Dermis microvascular lymphatic vessel endothelial cell (primary cell): ENCODE data around the gene ATP6V1F. TPM values are rescaled to one million over a fixed set of nuclear protein-coding genes. Genes with fewer than 3 reads are reported as not detected.

ENCODE experiments used
- DNase-seq, 2 donors: peaks; one replicate each; pipeline versions ENCODE4 v3.0.0 to v3.0.0-alpha.2; 2010; ENCODE audit warnings: low read depth in 2 of 2
- total RNA-seq: library from RNA; depleted of rRNA; stranded (reverse); fragments of >200 nt; gene quantifications from 2 replicates; pipeline ENCODE4 v1.2.1, GENCODE V29; 2014

The ATP6V1F gene
- total RNA-seq, 1 donor from 2014 or later, result 76.4 TPM

DNA sequence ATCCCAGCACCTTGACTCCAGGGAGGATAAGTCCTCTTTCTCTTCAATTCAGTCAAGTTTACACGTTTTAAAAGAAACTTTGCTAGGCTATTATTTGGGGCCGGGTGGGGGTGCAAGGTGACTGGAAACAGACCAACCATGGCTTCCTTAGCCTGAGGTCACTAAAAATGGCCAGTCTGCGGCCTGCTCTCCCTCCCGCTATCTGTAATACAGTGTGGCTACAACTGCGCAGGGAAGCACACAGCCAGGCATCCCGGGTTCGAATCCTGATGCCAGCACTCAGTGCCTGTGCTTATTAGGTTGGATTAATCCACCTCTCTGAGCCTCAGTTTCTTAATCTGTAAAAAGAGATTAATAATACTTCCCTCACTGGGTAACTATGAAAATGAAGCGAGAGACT, 19.5 kb downstream of the ATP6V1F start:
- DNase-seq, result no peak

DNA sequence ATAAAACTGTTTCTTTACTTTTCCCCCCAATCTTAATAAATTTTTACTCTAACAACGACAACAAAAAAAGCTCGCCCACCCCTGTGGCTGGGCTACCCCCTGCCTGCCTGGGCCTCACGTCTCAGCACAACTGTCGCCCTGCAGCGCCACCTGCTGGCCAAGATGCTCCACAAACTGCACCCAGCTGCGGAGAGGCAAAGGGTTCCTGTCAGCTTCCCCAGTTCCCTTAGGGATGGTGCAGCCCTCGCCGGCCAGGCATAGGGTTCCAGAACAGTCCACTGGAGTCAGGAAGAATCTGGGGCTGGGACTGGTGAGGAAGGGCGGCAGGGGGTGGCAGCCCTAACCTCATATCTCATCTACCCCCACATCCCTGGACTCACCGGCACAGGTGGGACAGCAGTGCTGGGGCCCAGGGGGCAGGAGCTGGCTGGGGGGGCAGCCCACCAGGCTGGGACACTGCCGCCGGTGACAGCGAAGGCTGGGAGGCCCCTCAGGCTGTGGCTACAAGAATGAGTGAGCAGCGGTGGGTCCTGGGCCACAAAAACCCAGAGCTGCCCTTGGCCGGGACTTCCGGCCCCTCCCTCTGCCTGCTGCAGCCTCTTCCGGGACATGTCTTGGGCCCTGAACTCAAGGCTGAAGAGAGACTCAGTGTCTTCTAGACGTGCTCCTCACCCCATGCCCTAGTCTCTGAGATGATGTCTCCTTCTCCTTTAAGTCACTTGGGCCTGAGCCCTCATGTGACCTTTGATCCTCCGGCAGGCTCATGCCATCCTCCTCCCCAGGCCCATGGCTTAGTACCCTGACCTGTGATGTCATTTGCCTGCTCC, 21.2 kb downstream of the ATP6V1F start:
- DNase-seq, result peak in 1 of 2 donors; percentile 70

DNA sequence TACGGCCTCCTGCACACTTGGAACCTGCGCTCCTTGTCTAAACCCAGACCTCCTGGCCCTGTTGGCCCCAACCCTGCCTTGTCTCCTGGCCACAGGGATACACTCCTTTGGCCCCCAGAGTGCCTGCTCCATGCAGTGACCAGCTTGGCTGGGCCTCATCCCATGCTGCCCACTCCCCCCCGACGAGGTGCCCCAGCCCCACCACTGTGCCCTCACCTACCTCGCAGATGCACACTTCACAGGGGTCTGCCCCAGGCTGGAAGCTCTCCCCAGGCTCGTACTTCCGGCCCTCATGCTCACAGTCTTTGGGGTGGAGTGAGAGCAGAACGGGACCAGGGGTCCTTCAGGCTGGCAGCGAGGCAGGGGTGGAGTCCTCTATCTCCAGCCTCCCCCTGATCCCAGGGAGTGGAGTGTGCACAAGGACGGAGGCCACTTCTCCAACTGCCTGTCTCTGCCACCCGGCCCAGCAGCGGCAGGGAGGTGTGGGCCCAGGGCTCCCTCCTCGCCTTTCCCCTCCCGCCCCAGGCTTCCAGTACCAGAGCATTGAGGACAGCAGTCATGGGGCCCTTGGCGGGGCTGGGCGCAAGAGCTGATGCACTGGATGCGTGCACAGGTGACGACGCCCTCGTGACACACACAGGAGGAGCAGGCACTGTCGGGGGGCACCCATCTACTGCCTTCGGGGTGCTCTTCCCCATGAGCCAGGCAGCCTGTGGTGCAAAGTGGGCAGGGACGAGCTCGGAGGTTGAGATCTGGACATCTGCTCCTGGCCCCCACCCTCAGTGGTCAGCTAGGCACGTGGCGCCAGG, 22.1 kb downstream of the ATP6V1F start:
- DNase-seq, result no peak

DNA sequence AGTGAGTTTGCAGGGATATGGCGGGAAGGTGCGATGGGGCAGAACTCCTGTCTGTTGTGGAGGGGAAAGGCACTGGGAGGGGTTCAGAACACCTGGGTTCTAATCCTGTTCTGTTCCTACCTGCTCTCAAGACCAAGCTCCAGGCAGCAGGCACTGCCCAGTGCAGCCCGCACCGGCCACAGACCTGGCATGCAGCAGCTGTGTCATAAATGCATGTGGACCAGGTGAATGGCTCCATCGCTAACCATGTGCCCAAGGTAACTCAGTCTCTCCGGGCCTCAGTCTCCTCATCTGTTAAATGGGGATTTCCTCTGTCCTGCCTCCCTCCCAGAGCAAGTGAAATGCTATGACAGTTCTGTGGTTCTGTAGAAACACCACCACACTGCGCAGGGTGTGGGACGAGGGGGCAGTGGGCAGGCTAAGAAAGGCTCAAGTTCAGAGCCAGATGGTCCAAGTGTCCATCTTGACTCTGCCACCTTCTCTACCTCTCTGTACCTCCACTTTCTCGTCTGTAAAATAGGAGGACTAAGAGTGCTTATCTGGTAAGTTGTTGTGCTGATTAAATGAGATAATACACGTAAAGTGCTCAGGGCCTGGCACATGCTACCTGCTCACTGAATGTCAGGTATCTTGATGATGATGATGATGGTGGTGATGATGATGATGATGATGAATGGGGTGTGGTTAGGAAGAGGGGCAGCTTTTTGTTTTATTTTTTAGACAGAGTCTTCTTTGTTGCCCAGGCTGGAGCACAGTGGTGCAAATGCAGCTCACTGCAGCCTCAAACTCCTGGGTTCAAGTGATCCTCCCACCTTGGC, 22.9 kb downstream of the ATP6V1F start:
- DNase-seq, result no peak

DNA sequence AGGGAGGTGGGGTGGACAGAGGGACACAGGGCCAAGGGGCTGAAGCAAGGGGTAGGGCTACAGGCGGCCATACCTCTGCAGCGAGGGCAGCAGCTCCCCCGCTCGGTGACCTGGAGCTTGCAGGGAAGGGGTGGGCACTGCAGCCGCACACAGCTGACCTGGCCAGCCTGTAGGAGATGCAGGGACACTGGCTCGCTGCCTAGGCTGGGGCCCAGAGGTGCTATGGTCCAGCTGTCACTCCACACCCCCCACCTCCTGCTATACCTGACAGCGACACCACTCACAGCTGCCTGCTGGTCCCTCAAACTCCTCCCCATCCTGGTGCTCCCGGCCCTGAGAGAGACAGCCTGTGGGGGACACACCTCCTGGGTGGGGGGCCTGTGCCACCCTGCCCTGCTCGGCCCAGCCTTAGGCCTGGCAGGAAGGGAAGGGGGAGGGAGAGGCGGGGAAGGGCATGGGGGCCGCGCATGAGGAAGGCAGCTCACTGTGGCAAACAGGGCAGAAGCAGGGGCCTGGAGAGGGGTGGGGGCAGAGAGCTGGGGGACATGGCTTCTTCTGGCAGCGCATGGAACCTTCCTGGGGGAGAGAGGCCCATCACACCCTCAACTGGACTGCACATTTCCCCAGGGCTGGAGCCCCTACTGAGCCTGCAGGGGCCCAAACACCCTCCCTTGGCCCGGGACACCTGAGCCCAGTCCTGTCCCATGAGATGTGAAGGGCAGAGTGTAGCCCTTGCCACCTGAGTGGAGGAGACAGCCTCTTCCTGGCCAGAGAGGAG, 23.9 kb downstream of the ATP6V1F start:
- DNase-seq, result no peak

DNA sequence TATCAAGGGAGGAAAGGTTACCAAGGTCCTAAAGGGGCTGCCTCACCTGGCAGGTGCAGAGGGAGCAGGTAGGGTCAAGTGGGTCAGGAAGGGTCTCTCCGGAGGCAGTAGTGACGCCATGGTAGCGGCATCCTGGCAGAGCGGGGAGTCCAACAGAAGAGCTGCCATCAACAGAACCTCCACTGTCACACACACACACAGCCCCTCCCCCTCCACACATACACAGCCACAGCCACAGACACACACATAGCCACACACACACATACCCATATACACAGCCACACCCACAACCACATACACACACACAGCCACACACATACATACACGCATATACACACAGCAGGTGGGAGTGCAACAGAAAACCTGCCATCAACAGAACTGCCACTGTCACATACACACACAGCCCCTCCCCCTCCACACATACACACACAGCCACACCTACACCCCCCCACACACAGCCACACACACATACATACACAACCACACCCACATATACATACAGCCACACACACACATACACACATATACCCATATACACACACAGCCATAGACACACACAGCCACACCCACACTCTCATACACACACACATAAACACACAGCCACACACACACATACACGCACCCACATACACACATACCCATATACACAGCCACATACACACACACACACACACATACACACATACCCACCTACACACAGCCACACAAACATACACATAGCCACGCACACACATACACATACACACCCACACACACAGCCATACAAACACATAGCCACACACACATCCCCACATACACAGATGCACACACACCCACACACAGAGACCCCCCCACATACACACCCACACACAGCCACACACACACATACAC, 24.7 kb downstream of the ATP6V1F start:
- no peak for DNase-seq

DNA sequence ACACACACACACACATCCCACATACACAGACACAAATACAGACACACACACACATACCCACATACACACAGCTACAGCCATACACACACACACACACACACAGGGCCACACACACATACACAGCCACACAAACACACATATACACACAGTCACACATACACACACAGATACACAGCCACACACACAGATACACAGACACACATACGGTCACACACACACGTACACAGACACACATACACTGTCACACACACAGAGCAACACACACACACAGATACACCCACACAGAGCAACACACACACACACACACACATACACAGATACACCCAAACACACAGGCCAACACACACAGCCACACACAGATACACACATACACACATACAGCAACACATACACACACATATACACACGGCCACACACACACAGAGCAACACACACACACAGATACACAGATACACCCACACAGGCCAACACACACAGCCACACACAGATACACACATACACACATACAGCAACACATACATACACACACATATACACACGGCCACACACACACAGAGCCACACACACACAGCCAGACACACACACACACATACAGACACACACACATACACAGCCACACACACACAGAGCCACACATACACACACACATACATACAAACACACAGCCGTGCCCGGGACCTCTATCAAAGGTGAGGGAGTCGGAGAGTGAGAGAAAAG, 25.5 kb downstream of the ATP6V1F start:
- no peak for DNase-seq

DNA sequence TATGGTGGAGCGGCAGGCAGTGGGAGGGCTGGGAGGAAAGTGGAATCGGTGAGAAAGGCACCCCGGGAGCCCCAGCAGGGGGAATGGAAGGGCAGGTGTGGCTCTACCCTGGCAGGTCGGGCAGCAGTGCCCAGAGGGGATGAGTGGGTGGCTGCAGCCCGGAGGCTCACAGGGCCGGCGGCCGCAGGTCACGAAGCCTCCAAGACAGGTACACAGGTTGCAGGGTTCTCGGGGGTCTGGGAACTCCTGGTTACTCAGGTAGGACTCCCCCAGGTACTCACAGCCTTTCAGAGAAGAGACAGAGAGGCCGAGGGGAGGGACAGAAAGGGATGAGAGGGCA, 26.1 kb downstream of the ATP6V1F start:
- DNase-seq, result no peak

DNA sequence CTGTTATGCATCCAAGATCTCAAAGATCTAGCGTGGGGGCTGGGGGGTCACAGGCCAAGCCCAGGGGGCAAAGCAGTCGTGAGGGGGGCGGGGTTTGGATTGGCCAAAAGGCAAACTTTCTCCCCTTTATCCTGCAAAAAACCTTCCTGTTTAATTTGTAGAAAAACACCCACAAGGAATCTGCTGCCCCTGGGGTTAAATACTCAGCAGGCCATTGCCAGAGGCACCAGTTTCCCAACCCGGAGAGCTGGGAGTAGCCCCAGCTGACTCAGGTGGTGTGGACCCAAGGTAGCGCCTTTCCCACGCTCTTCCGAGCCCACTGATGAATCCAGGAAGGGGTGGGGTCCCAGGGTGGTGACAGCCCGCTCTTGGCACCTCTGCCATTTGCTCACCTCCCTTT, 26.5 kb downstream of the ATP6V1F start:
- DNase-seq, result no peak

DNA sequence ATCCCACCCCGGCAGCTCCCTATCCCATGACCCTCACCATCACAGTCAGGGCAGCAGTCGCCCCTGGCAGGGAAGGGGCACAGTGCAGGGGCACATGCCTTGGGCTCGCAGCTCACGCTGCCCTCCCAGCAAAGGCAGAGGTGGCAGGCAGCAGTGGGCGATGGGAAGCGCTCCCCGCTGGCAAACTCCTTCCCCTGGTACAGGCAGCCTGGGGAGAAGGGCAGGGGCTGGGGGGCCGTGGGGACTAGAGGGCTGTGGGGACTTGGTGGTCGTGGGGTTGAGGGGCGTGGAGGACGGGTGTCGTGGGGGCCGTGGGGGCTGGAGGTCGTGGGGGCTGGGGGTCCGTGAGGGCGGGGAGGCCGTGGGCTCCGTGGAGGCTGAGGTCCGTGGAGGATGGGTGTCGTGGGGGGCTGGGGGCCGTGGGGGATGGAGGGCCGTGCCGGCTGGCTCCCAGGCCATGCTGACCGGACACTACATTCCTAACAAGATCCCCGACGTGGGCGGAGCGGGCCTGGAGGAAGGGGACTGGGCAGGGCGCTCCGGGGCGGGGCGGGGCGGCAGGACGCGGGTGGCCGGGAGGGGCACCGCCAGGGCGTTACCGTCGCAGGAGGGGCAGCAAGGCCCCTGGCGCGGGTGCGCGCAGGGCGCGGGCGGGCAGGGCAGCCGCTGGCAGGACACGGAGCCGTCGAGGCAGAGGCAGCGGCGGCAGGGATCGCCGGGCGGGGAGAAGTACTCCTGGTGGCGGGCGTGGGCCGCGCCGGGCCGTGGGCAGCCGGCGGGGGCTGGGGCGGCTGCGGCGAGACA, 27.9 kb downstream of the ATP6V1F start:
- no peak for DNase-seq

DNA sequence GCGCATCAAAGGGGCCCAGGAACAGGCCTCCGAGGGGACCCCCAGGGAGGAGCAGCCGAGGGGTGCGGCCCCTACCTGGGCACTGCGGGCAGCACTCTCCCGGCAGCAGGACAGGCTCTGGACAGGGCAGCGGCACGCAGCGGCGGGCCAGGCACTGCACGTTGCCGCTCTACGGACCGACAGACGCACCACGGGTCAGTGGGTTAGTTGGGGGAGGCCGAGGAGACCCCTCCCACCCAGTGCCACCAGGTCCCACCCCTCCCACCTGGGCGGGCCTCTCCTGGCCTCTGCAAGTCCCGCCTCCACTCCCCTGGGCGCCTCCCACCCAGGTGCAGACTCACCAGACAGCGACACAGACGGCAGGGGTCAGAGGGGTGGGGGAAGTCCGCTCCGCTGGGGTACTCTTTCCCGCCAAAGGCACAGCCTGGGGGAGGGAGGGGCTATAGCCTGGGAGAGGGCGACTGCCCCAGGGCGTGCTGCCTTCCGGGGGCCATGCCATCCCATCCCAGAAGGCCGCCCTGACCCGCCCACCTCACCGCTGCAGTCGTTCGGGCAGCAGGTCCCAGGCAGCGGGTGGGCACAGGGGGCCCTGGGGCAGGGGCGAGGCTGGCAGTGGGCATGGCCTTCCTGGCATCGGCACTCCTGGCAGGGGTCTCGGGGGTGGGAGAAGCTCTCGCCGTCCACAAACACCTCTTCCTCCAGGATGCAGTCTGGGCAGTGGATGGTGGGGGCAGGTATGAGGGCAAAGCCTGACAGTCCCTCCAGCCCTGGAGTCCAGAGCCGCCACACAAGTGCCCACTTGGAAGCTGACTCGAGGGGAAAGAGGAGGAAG, 28.7 kb downstream of the ATP6V1F start:
- no peak for DNase-seq

DNA sequence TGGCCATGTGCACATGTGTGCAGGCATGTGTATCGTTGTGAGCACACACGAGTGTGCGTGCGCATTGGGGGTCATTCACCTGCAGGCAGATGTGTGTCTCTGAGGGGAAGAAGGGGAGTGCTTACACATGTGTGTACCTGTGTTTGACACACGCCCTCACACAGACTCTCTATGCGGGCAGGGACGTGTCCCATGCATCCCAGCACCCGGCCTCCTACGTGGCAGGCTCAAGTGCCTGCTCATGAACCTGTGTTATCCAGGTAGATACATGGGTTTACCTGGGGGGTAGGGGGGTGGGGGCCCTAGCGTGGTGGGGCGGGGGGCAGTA, 29.2 kb downstream of the ATP6V1F start:
- no peak for DNase-seq

DNA sequence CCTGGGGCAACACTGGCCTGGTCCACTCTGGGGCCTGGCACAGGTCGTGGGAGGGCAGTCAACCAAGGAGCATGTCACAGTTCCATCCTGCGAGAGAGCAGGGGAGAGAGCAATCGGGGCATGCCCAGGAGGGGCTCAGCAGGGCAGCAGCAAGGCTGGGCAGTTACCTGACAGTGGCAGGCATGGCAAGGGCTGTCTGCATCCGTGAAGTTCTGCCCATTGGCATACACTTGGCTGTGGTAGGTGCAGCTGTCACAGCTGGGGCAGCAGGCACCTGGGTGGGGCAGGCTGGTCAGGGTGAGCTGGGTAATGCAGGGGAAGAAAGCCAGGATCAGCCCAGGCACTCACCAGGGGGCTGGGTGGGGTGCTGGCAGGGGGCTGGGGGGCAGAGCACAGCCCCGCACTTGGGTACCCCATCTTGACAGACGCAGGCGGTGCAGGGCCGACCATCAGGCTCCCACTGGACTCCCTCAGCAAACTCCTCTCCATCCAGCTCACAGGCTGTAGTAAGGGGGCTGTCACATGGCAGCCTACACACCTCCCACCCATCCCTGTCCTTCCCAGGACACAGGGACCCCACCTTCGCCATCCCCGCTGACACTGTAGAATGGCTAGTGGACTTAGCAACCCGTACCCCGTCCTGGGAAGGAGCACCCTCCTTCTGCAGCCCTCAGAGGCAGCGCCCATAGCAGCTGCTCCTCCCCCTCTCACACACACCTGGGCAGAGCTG, 30.0 kb downstream of the ATP6V1F start:
- no peak for DNase-seq

DNA sequence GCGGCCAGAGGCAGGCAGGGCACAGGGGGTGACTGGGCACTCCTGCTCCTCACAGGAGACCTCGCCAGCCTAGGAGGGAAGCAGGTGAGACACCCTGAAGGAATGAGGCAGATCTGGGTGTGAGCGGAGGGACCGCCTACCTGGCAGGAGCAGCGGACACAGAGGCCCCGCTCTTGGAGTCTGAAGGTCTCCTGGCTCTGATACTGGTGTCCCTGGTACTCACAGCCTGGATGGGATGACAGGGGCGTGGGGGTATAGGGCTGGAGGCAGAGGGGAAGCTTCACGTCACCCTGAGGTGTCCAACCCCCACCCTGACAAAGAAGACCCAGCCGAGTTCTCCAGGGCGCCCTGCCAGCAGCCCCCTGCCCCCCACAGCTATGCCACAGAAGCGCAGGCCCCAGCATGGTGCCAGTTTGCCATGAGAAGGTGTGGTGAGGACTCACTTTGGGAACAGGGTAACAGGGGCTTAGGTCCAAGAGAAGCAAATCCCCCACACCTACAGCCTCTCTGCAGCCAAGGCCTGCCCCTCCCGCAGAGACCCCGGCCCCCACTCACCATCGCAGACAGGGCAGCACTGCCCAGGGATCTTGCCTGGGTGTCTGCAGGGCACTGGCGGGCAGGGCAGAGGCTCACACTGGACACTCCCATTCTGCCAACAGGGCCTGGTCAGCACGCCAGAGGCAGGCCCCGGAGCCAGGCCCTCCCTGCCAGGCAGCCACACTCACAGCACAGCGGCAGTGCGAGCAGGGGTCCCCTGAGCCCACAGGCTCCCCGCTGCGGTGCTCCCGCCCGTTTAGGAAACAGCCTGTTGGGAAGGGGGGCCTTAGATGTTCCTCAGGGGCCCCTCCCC, 30.8 kb downstream of the ATP6V1F start:
- no peak for DNase-seq

DNA sequence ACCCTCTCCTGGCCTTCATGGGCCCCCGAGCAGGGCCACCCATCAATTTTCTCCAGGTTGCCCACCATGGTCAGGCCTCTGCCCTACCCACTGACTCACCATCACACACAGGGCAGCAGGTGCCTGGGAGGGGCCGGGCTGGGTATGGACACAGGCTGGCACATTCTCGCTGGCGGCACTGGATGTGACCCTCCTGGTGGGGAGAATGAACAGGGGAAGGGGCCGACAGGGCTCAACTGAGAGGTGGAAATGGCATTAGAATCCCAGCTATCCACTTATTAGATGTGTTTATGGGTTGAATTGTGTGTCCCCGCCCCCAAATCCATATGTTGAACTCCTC, 31.4 kb downstream of the ATP6V1F start:
- DNase-seq, result no peak

DNA sequence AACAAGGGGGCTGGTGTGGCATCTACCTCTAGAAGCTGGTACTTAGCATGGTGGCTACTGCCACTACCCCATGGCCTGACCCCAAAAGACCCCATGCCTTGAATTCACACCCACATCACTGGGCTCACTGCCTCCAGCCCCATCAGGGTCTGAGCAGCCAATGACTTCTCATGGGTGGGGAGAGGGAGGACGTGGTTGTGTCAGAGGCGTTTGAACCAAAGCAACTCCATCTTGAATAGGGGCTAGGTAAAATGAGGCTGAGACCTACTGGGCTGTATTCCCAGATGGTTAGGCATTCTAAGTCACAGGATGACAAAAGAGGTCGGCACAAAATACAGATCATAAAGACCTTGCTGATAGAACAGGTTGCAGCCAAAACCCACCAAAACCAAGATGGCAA, 32.7 kb downstream of the ATP6V1F start:
- DNase-seq, result no peak

DNA sequence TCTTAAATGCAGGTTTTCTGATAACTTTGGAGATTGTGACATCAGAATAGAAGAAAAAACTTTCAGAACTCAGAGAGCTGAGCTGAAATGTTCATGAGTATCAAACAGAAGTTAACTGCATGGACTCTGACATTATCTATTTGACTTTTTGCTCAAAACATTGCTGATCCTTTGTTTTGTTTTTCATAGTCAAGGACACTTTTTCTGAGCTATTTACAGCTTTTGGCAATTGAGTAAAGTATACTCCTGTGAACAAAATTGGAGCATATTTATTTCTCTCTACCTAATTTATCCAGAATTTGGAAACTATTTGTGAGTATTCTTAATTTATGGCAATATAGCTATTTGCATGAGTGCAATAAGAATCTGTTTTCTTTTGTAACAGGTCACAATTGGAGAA, 36.7 kb downstream of the ATP6V1F start:
- no peak for DNase-seq
